ENCODE results near the gene THUMPD3.

The THUMPD3 gene

DNA sequence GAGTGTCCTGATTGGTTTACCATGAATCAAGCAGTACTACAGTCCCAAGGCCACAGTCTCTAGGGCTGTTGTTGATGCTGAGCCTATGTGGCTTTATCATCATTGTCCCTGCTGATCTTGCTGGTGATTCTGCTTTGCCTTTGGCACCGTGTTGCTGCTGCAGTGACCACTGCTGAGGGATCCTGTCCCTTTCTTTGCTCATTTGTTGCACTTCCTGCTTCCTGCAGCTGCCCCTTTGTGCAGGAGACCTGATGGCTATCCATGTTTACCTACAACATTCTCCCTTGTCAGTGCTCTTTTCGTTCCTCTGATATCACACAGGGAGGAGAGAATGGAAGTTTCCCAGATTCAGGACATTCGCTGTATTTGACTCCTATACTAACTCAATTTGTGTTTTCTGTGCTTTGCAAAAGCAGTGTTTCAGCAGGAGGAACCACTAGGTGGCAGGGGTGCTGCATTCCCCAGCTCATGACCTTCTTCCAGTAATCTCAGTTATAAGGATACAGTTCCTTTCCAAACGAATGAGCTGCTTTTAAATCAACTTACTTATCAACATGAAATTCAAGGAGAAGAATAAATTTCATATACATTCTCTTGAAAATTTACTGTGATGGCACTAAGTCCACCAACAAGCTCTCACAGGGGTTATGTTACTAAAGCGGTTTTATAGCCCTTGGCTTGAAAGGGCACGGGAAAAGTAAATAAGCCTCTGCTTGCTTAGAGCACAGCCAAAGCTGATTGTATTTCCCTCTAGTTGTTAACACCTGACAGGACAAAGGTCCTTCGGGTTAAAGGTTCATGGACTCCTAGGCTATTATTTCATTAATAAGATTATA is 9.7 kb upstream of the THUMPD3 start:
- peak; percentile 58 for DNase-seq (ENCODE audit: low read depth)
- no peak overlapping the region for H3K4me3 ChIP-seq (ENCODE audit: low read depth, low read length)
- TF ChIP-seq, protein P1, sequence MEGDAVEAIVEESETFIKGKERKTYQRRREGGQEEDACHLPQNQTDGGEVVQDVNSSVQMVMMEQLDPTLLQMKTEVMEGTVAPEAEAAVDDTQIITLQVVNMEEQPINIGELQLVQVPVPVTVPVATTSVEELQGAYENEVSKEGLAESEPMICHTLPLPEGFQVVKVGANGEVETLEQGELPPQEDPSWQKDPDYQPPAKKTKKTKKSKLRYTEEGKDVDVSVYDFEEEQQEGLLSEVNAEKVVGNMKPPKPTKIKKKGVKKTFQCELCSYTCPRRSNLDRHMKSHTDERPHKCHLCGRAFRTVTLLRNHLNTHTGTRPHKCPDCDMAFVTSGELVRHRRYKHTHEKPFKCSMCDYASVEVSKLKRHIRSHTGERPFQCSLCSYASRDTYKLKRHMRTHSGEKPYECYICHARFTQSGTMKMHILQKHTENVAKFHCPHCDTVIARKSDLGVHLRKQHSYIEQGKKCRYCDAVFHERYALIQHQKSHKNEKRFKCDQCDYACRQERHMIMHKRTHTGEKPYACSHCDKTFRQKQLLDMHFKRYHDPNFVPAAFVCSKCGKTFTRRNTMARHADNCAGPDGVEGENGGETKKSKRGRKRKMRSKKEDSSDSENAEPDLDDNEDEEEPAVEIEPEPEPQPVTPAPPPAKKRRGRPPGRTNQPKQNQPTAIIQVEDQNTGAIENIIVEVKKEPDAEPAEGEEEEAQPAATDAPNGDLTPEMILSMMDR (IDR thresholded peaks at IDR 0.05; ENCODE audit: insufficient read depth, low read depth, low read length, missing control alignments), result peak; percentile 83

DNA sequence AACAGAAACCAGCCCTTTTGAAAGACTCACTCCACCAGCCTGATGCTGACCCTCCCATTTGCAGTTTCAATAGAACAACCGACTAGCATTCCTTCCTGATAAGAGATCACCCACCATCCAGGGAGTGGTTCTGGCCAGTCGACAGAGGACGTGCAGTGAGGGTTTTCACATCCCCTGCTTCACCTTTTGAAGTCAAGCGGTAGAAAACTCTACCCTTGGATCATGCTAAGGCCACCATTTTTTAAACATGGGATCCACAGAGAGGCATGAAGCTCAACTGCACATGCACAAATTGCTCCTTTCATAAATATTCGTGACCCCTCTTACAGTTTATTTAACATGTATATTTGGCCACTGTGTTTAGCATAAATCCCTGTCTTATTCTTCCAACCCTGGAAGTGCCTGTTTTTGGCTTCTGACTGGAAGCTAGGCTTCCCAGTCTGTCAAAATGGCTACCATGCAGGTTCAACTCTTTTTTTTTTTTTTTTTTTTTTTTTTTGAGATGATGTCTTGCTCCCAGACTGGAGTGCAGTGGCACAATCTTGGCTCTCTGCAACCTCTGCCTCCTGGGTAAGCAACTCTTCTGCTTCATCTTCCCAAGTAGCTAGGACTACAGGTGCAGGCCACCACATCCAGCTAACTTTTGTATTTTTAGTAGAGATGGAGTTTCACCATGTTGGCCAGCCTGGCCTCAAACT is 1.0 kb upstream of the THUMPD3 start:
- peak overlapping the region; percentile 57 for H3K4me3 ChIP-seq (ENCODE audit: low read depth, low read length)
- TF ChIP-seq, protein P1 (IDR thresholded peaks at IDR 0.05; ENCODE audit: insufficient read depth, low read depth, low read length, missing control alignments), result no peak
- no peak for DNase-seq (ENCODE audit: low read depth)

DNA sequence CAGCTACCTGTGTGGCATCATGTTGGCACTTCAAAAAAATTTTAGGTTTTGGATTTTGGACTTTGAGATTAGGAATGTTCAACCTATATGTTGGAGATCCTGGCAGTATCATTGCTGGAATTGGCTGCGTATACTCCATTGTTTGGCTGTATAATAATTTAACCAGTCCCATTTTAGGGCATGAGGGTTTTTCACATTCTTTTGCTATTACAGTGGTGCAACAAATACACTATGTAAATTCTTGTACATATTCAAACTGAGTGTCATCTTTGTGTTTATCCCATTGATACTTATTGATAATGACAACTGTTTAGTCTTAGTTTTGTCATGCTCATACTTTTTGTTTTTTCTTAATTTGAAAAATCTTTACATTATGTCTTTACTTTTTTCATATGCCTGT is 6.7 kb downstream of the THUMPD3 start:
- TF ChIP-seq, protein P1 (IDR thresholded peaks at IDR 0.05; ENCODE audit: insufficient read depth, low read depth, low read length, missing control alignments), result no peak
- DNase-seq (ENCODE audit: low read depth), result no peak
- H3K4me3 ChIP-seq (ENCODE audit: low read depth, low read length), result no peak overlapping the region

DNA sequence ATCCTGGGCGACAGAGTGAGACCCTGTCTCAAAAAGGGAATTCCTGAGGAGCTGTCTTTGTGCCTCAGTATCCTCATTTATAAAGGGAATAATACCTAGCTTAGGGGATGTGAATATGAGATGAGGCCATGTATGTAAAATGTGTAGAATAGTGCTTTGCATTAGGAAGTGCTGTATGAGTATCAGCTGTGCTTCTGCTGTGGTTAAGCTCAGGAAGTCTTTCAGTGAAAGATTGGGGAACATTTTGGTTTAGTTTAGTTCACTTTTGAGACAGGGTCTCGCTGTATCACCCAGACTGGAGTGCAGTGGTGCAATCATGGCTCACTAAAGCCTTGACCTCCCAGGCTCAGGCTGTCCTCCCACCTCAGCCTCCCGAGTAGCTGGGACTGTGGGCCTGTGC is 10.6 kb downstream of the THUMPD3 start:
- no peak overlapping the region for H3K4me3 ChIP-seq (ENCODE audit: low read depth, low read length)
- DNase-seq (ENCODE audit: low read depth), result no peak
- TF ChIP-seq, protein P1 (IDR thresholded peaks at IDR 0.05; ENCODE audit: insufficient read depth, low read depth, low read length, missing control alignments), result no peak

DNA sequence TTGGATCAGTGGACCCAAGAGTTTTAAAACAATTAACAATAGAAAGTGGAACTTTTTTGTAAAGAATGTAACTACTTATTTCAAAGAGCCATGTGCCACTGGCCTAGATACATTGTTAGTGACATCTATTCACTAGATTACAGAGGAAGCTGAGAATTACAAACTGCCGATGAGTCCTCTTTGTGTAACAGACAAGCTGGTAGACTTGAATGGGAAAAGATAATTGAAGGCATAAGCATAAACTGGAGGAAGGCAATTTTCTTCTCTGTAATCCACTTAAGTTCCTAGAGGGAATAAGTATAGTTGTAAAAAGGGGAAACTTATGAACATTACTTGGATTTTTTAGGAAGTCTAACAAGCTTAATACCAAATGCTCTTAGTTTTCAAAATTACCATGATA is 15.1 kb downstream of the THUMPD3 start:
- TF ChIP-seq, protein P1 (IDR thresholded peaks at IDR 0.05; ENCODE audit: insufficient read depth, low read depth, low read length, missing control alignments), result no peak
- no peak for DNase-seq (ENCODE audit: low read depth)
- no peak overlapping the region for H3K4me3 ChIP-seq (ENCODE audit: low read depth, low read length)

DNA sequence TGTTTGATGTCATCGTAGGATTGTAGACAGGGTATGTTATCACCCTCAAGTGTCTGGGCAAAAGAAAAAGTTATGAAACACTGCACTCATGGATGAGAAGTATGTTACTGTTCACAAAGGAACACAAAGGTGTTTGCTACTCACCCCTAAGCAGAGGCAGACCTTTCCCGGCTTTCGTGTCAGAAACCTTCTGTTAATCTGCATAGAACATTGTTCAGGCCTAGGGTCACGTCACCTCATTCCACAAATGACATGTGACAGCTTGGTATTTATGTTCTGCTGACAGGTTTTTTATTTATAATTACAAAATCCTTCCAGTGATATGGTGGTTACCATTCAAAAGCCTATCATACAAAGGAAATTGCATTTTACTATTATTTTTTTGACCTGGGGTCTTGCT is 16.5 kb downstream of the THUMPD3 start:
- TF ChIP-seq, protein P1 (IDR thresholded peaks at IDR 0.05; ENCODE audit: insufficient read depth, low read depth, low read length, missing control alignments), result no peak
- DNase-seq (ENCODE audit: low read depth), result no peak
- no peak overlapping the region for H3K4me3 ChIP-seq (ENCODE audit: low read depth, low read length)
